Stimulated activated CD4-positive, alpha-beta T cell treated with anti-CD3 and anti-CD28 coated beads, TNF-alpha, amount 100 ng/mL, for 1 hour (primary cell): ENCODE data around the gene ZNF655.
"Not testable (repeated sequence)": the region's sequence is repeated elsewhere in the genome, so short reads cannot be mapped to it uniquely, and the experiment has no call there.

ENCODE experiments used
- DNase-seq, 3 donors: peaks; one replicate each; pipeline ENCODE4 v3.0.0-alpha.2; 2020; ENCODE audit warnings: low read depth in 3 of 3, low spot score in 1 of 3

The ZNF655 gene

DNA sequence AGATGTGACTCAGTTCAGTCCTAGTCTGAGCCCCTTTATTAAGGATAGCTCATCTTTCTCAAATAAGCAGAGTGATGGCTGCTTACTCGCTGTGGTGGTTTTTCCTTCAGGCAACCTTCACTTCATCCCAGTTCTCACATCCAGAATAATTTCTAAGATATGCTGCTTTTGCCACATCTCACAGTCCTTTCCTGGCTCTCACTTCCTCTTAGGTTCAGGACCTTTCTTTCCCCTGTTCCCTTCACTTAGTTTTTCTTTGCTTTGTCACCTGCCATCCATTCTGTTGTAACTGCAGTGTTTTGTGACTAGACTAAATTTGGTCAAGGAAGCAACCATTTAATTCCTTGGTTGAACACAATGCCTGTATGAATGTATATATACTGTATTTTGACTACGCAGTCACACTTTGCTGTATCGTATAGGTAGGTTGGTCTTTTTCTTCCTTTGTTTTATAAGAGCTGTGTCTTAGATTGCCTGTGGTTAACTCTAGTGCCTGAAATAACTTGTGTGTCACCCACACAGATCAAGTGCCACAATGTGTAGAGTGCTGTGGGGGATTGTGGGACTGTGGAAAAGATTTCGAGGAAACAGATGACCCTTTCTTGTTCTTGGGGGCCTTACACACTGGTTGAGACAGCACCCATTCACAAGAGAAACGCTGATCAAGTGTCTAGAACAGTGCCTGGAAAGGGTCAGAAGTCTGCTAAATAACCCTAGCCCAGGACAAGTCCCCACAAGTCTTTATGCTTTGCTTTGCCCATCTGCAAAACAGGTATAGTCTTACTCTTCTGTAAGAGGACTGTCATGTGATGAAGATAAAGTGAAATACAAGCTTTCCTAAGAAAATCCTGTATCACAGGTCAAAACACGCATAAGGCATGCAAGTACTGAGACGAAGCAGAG lies 2.6 kb downstream of the ZNF655 start:
- DNase-seq, result no peak

DNA sequence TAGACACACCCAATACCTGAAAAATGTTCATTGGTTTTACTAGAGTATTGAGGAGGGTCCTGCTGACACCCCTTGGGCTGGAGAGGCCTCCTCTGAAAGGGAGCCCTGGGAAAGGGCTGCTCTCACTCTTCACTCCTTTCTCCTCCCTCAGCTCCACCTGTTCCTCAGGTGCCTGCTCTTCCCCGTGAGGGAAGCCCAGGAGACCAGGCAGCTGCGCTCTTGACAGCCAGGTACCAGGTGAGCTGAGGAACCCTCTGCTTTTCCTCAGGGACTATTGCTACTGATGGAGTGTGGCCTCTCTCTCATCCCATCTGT lies 3.3 kb downstream of the ZNF655 start:
- DNase-seq, result no peak

DNA sequence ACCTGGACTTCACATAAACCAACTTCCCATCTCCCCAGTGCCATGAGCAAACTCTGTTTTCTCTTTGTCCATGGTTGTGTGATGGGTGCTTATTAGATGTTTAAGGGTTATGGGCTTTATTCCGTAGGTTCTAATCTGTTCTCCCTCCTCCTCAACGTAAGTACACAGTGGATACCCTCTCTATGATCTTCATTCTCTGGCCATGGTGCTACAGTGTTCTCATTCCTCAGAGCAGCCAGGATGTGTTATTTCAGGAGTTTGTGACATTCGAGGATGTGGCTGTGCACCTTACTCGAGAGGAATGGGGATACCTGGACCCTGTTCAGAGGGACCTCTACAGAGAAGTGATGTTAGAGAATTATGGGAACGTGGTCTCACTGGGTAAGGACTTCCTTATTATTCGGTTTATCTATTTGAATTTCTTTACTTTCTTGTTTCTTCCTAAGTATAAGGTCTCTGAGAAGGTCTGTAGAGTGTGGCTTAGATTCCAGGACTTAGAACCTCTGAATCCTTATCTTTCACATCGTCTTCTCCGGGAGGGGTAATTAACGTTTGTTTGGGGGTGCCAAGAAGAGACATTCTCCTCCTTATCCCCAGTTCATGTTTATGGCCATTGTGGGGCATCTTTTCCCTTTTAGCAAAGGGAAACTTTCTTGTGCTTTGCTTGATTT lies 3.8 kb downstream of the ZNF655 start:
- DNase-seq, result no peak

DNA sequence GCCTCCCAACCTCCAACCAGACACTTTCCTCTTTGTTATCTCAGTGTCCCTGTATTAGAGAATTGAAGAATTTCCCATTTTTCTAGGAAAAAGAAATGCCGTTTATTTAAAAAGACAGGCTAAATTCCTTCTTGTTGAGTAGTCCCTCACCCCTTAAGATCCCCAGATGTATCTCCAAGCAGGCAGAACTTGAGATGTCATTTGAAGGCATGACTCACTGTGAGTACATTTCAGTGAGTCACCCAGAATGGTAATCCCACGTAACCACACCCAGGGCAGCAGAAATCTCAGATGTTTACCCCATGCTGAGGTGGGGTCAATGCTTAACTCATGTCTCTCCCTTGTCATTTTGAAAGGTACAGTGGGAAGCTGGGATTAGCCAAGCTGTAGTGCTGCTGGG lies 4.4 kb downstream of the ZNF655 start:
- no peak for DNase-seq

DNA sequence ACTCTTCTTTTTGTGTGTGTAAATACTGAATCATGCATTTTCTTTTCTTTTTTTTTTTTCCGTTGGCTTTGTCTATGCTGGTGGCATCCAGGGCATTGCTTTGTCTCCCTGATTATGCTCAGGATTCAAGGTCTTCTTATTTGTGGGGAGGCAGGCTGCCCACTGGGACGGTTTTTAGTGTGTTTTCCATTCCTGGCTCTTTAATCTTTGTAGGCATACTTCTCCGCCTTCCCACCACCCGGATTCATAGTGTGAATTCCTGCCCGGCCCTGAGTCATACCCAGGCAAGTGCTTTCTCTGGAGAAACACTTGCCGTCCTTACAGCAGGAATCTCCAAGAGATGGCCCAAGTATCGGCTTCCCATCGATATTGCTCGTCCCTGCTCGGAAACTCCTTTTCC lies 5.2 kb downstream of the ZNF655 start:
- DNase-seq, result no peak

DNA sequence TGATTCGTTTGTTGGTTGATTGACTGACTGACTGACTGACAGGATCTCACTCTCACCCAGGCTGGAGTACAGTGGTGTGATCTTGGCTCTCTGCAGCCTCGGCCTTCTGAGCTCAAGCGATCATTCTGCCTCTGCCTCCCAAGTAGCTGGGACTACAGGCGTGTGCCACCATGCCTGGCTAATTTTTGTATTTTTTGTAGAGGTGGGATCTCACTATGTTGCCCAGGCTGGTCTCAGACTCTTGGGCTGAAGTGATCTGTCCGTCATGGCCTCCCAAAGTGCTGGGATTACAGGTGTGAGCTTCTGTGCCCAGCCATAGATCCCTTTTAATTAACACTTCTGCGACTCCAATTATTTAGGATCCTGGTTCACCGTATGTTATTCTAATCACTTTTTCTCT lies 10.3 kb downstream of the ZNF655 start:
- not testable (repeated sequence) for DNase-seq

DNA sequence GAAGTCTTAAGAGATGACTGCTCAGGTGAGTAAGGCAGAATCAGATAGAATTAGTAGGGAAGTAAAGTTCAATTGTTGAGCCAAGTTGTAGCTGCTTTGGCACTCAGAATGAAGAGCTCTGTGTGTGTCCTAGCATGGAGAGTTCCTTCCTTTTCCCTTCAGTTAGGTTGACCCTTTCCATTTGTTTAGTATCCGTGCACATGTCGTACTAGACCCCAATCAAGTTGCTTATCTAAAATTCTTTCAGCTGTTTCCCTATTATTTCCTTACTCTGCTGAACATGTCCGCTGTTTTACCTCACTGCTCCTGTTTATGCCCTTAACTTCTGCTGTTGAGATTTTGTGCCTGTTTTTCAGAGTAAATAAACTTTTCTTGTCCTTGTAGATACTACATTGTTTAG lies 13.3 kb downstream of the ZNF655 start:
- DNase-seq, result no peak

DNA sequence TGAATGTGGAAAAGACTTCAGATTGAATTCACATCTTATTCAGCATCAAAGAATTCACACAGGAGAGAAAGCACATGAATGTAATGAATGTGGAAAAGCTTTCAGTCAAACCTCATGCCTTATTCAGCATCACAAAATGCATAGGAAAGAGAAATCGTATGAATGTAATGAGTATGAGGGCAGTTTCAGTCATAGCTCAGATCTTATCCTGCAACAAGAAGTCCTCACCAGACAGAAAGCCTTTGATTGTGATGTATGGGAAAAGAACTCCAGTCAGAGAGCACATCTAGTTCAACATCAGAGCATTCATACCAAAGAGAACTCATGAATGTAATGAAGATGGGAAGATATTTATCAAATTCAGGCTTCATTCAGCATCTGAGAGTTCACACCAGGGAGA lies 14.8 kb downstream of the ZNF655 start:
- DNase-seq, result no peak

DNA sequence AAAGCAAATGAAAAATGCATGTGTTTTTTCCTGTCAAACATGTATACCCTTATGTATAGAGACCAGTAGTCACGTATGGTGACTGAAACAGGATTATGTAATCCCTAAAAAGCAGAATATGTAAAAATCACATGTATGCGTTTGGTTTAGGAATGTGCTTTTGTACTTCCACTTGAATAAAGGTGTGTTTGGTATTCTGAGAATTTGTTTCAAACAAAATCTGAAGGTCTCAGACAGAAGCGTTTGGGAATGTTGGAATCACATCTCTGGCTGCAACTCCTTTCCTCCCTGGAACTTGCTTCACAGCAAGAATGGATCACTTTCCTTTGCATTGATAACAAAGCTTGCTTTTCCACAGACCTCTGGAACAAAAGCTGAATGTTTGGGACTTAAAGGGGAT lies 17.8 kb downstream of the ZNF655 start:
- DNase-seq, result no peak

DNA sequence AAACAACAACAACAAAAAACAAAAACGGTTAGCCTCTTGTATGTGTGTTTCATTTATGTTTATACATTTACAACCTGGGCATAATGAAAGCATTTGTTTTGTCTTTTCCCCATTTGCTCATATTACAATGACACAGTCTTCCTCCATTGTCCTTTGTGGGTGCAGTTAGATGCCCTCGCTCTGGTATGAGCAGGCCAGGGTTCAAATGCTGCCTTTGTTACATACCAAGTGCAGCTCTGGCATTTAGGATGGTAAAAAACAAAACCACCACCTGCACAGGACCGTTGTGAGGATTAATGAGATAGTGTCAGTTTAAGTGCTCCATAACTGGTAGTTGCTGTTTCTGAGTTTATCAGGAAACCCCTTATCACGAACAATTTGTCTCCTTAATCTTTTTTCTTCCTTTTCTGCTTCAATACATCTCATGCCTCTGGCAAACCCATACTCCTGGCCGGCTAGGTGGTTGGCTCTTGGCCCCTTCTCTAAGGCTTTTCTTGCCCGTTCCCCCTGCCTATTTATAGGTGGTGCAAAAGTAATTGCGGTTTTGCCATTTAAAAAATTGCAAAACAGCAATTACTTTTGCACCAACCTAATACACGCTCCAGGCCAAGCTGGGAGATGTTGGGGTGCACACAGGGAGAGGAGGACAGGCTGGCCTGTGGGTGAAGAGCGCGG lies 21.0 kb downstream of the ZNF655 start:
- no peak for DNase-seq

DNA sequence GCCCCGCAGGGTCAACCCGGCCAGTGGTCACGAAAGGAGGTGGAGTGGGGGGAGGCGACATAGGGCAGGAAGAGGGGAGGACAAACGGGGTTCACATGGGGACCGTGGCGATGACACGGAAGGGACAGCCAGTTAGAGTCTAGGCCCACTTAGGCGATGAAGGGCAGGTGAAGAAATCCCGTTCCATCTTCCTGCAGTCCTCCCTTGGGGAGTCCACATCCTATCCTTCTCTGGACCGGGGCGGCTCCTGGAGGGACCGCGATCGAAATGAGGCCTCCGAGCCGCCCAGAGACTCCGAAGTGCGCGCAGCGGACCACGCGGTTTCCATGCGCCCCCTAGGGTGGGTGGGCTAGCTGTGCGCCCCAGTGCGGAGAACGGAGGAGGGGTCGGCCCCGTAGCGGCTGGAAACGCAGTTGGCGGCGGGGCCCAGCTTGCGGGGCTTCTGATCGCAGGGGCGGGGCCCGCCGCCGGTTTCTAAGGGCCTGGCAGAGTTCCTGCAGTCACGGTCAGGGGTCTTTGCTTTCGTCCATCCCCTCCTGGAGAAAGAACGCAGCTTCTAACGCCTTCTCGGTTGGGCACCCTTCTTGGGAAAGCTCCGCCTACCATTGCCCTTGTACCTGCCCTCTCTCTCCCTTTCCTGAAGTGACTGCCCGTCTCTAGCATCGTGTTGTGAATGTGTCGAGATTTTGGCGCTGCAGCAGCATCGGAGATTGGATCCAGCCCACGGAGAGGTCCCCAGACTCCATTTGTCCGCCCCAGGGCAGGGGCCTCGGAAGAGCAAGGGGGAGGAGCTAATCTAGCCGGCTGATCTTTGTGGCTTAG lies 21.7 kb downstream of the ZNF655 start:
- DNase-seq, result peak in 2 of 3 donors; percentile 43 to 47

DNA sequence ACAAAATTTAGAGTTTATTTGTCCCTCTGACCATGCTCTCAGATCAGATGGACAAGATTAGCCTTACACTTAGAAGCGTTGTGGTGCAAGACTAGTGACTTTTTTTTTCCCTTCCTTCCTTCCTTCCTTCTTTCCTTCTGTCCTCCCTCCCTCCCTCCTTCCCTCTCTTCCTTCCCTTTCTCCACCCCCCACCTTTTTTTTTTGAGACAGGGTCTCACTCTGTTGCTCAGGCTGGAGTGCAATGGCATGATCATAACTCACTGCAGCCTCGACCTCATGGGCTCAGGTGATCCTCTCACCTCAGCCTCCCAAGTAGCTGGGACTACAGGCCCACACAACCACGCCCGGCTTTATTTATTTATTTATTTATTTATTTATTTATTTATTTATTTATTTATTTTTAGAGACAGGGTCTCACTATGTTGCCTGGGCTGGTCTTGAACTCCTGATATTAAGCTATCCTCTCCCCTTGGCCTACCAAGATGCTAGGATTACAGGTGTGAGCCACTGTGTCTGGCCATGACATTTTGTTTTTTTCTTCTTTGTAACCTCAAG lies 22.4 kb downstream of the ZNF655 start:
- not testable (repeated sequence) for DNase-seq

DNA sequence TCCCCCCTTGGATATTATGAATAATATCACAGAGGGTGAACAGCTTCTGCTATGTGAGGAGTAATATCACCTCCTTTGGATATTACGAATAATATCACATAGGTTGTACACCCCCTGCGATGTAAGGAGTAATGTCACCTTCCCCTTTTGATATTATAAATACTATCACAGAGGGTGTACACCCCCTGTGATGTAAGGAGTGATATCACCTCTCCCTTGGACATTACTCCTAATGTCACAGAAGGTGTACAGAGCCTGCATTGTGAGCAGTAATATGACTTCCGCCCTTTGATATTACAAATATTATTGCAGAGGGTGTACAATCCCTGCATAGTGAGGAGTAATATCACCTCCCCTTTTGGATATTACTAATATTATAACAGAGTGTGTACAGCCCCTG lies 30.4 kb downstream of the ZNF655 start:
- DNase-seq, result no peak

DNA sequence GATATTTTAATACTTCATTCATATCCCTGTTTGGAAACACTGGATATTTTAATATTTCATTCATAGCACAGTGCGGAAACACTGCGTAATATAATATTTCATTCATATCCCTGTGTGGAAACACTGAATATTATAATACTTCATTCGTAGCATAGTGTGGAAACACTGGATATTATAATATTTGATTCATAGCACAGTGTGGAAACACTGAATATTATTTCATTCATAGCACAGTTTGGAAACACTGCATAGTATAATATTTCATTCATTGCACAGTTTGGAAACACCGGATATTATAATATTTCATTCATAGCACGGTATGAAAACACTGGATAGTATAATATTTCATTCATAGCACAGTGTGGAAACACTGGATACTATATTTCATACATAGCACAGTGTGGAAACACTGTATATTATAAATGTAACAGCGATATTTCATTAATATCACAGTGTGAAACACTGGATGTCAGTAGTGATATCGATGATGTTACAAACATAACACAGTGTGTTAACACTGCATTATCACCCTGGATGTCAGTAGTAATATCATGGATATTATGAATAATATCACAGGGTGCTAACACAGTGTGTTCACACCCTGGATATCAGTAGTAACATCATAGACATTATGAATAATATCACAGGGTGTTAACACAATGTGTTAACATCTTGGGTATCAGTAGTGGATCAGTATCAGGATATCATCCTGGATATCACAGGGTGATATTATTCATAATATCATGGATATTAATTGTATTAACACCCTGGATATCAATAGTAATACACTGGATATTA lies 36.7 kb downstream of the ZNF655 start:
- DNase-seq, result no peak

DNA sequence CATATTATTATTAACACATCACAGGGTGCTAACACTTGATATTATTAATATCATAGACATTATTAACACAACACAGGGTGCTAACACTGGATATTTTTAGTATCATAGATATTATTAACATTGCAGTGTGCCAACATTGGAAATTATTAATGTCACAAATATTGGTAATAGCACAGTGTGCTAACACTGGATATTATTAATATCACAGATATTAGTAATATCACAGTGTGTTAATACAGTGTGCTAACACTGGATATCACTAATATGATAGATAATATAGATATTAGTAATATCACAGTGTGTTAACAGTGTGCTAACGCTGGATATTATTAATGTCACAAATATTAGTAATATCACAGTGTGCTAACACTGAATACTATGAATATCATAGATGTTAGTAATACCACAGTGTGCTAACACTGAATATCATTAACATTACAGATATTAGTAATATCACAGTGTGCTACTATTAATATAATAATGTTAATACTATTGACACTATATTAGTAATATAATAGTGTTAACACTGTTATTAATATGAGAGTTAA lies 38.0 kb downstream of the ZNF655 start:
- DNase-seq, result no peak

DNA sequence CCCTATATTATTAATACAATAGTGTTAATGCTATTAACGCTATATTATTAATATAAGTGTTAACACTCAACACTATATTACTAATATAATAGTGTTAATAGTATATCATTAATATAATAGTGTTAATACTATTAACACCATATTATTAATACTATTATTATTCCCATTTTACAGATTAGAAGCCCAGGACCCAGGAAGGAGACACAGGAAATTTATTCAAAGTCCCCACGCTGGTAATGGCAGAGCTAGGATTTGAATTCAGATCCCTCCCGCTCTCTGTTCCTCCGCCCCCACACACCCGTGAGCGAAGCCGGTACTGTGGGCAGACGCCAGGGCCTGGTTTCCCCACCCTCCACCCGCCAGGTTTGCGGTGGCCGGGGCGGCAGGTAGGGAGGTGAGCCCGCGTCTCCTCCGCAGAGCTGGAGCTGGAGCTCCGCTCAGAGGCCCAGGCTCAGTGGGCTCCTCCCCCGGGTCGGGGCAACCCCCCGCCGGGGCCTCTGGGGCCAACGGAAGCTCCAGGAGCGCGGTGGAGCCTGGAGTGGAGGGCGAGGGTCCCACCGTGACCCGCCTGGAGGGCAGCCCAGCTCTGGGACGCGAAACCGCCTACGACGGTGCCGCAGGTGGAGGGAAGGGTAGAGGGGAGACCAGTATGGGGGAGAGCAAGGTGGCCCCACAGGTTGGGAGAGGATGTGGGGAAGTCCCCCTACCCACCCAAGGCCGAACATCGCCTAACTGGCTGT lies 39.5 kb downstream of the ZNF655 start, which contains the start of gene TMEM225B:
TSS of gene TMEM225B (plus strand) at position 506 of the 740 bp plus-strand sequence. CDS start 6,122 bp downstream, outside the sequence.
- DNase-seq, result no peak

DNA sequence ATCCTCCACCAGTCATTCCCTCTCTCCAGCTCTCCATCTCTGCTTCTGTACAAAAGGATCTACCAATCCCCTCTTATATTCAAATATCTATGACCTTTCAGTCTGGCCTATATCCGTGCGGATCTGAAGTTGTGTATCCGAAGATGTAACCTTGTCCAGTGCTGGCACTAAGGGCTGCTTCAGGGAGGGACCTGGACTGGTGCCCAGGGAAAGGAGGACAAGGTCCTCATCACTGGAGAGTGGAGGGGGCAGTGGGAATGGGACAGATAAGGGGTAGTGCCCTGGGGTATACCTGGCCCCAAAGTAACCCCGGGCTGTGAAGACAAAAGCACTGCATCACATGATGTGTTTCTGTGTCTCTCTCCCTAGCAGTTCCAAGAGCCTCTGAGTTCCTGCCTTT lies 41.4 kb downstream of the ZNF655 start:
- DNase-seq, result no peak

DNA sequence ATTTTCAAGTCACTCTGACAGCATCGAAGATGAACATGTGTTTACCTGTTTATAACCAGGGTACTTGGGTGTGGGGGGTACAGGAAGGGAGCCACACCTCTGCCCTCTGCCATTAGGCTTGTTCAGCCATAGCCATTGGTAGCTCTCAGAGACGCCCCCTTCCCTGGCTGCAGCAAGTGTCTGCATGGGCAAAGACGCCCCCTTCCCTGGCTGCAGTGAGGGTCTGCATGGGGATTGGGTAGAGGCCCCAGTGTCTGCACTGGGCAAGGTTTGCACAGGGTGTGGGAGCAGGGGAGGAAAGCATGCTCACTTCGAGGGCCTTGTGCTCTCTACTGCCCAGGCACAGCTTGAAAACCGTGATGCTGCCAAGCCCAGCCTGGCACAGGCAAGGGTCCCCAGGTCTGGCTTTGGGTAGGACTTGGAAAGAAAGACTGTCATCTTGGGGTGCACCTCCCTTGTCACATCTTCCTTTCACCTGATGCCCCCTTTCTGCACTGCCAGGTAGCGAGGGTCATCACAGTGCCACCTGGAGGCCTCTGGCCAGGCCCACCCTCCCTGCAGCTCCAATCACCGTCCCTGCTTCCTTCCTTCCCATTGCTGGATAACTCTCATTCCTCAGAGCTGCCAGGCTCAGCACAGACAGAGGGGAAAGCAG lies 43.3 kb downstream of the ZNF655 start:
- DNase-seq, result no peak

DNA sequence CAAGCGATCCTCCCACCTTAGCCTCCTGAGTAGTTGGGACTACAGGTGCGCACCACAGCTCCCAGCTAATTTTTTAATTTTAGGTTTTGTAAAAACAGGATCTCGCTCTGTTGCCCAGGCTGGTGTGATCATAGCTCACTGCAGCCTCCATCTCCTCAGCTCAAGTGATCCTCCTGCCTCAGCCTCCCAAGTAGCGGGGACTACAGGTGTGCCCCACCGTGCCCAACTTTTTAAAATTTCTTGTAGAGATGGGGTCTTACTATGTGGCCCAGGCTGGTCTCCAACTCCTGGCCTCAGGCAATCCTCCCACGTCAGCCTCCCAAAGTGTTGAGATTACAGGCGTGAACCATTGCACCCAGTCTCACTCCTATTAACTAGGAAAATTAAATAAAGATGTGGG lies 47.1 kb downstream of the ZNF655 start:
- no peak for DNase-seq
